ENCODE measurements around the gene PLCXD3. TPM values are rescaled to one million over a fixed set of nuclear protein-coding genes. Genes with fewer than 3 reads are reported as not detected.

Gene PLCXD3
- total and polyA plus RNA-seq, 10 donors, result 0.07 to 0.61 (median 0.20) TPM

DNA sequence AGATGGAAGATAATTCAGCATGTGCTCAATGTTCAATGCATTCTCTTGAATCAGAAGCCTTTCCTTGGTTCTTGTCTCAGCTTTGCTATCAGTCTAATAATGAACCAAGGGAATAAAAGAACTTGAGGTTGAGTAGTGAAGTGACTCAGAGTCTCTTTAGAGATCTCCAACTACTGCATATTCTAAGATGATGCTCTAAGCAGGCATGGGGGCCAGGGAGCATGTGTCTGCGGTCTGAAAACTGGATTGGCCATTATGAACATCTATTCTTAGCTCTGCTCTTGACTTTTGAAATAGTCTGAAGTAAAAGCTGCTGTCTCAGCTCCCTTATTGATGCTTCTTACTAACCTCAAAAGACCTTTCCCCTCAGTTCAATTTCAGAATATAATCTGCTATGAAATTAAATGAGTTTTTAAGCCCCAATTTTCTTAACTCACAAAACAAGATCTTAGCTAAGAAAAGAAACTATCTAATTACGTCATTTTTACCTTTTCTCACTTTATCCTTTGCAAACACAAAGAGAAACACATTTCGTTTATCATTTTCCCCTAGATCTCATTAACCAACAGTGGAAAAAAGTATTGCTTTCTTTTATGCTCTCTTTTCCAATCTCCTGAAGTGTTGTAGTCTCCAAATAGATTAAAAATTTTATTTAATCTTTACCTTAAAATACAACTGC lies 44.8 kb downstream of the PLCXD3 start:
- intact Hi-C loops (cut with DNase I; ENCODE audit: low total_unique reads), result no loop called here
- Histone ChIP-seq H3K27ac (no peak overlapping the region), H3K4me1 (no peaks in the 10 kb centered on the region), H3K9me3 (peaks cover 0 to 5% (median 0%) of the 10 kb centered on the region in 8 donors), H3K27me3 (replicated peaks in 1 of 7) (no peaks in the 10 kb centered on the region), H3K36me3 (no peaks in the 10 kb centered on the region), H3K4me3 (no peak overlapping the region)
- DNase-seq, result no peak
- 66 to 89% (median 76%) methylated on average over 3 of the region's 3 CpGs for WGBS, 5 donors
- TF ChIP-seq, protein P1, sequence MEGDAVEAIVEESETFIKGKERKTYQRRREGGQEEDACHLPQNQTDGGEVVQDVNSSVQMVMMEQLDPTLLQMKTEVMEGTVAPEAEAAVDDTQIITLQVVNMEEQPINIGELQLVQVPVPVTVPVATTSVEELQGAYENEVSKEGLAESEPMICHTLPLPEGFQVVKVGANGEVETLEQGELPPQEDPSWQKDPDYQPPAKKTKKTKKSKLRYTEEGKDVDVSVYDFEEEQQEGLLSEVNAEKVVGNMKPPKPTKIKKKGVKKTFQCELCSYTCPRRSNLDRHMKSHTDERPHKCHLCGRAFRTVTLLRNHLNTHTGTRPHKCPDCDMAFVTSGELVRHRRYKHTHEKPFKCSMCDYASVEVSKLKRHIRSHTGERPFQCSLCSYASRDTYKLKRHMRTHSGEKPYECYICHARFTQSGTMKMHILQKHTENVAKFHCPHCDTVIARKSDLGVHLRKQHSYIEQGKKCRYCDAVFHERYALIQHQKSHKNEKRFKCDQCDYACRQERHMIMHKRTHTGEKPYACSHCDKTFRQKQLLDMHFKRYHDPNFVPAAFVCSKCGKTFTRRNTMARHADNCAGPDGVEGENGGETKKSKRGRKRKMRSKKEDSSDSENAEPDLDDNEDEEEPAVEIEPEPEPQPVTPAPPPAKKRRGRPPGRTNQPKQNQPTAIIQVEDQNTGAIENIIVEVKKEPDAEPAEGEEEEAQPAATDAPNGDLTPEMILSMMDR (IDR thresholded peaks at IDR 0.05 in 8 of 11, conservative IDR thresholded peaks at IDR 0.05 in 3 of 11), result no peak
- TF ChIP-seq POLR2A (IDR thresholded peaks at IDR 0.05), result no peak
- TF ChIP-seq POLR2AphosphoS5 (IDR thresholded peaks at IDR 0.05), result no peak

DNA sequence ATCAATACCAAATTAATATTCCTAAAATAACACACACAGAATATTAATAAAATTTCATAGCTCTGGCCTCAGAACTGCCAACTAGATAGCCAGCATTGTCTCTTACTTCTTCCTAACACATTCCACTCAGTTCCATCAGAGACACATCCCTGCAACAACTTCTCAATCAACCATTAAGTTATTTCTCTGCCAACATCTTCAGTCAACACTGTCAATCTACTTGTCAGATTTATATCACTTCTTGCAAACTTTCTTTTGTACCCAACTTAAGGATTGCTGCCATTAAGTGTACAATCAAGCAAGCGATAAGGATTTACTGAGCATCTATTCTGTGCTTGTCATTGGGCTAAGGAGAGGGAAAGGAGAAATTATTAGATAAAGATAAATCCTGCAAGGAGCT lies 50.8 kb downstream of the PLCXD3 start:
- no peak for TF ChIP-seq POLR2AphosphoS5 (IDR thresholded peaks at IDR 0.05)
- TF ChIP-seq, protein P1 (IDR thresholded peaks at IDR 0.05 in 8 of 11, conservative IDR thresholded peaks at IDR 0.05 in 3 of 11), result no peak
- TF ChIP-seq POLR2A (IDR thresholded peaks at IDR 0.05), result no peak
- H3K4me1 ChIP-seq, result no peaks in the 10 kb centered on the region
- H3K27me3 ChIP-seq (replicated peaks in 1 of 7), result no peaks in the 10 kb centered on the region
- no peak for DNase-seq
- intact Hi-C loops (cut with DNase I; ENCODE audit: low total_unique reads), result no loop called here
- no peaks in the 10 kb centered on the region for H3K9me3 ChIP-seq
- no peaks in the 10 kb centered on the region for H3K36me3 ChIP-seq
- WGBS, 5 donors, result 88 to 95% (median 92%) methylated on average over 1 of the region's 1 CpG
- H3K27ac ChIP-seq, result no peak overlapping the region
- H3K4me3 ChIP-seq, result no peak overlapping the region

DNA sequence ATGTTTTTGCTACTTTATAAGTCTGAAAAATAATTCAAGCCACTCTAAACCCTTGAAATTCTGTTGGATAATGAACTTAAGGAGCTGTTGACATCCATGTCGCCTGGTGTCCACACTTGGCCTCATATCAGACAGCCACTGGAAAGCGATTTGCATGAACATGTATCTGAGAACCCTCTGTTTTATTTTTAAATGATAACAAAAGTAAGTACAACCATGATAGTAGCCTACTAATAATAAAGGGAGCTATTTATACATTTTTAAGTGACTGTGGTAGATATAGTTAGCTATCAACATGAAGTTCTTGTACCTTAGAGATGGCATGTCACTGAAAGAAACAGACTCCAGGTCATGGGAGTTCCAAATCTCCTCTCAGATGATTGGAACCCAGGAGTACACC lies 53.3 kb downstream of the PLCXD3 start:
- no peak for DNase-seq
- Histone ChIP-seq H3K36me3 (no peaks in the 10 kb centered on the region), H3K27ac (no peak overlapping the region), H3K27me3 (replicated peaks in 1 of 7) (no peaks in the 10 kb centered on the region), H3K4me3 (no peak overlapping the region), H3K9me3 (no peaks in the 10 kb centered on the region), H3K4me1 (no peaks in the 10 kb centered on the region)
- intact Hi-C loops (cut with DNase I; ENCODE audit: low total_unique reads), result no loop called here
- 86 to 96% (median 92%) methylated on average over 2 of the region's 2 CpGs for WGBS, 5 donors
- TF ChIP-seq POLR2AphosphoS5 (IDR thresholded peaks at IDR 0.05) (no peak), POLR2A (IDR thresholded peaks at IDR 0.05) (no peak)
- TF ChIP-seq, protein P1 (IDR thresholded peaks at IDR 0.05 in 8 of 11, conservative IDR thresholded peaks at IDR 0.05 in 3 of 11), result no peak

DNA sequence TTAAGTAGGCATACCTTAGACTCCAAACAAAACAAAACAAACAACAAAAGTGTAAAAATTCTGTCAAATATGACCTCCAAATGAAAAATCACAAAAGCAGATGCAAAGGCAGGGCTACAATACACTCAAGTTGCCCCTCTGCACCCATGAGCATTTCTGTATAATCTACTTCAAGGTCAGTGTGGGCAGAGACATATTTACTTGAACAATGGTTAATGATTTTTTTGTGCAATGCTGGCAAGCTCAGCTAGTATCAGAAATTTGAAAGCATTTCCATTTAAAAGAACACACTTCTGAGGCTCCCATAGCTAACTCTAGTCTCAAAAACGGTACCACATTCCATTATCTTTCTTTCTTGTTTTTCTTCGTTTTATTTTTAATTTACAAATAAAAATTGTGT lies 57.9 kb downstream of the PLCXD3 start:
- H3K36me3 ChIP-seq, result no peaks in the 10 kb centered on the region
- TF ChIP-seq POLR2A (IDR thresholded peaks at IDR 0.05) (no peak), POLR2AphosphoS5 (IDR thresholded peaks at IDR 0.05) (no peak)
- TF ChIP-seq, protein P1 (IDR thresholded peaks at IDR 0.05 in 8 of 11, conservative IDR thresholded peaks at IDR 0.05 in 3 of 11), result no peak
- H3K27me3 ChIP-seq (replicated peaks in 1 of 7), result no peaks in the 10 kb centered on the region
- no peak overlapping the region for H3K4me3 ChIP-seq
- 69 to 84% (median 71%) methylated on average over 2 of the region's 2 CpGs for WGBS, 5 donors
- H3K4me1 ChIP-seq, result no peaks in the 10 kb centered on the region
- no peak overlapping the region for H3K27ac ChIP-seq
- intact Hi-C loops (cut with DNase I; ENCODE audit: low total_unique reads), result no loop called here
- no peaks in the 10 kb centered on the region for H3K9me3 ChIP-seq
- no peak for DNase-seq

Measured in spleen (tissue), 11 donors.